ENCODE measurements around the gene GRID2IP.

GRCh38 chr7:6559896-6560295 is 8.6 kb upstream of the GRID2IP start:
- TF ChIP-seq POLR2A (IDR thresholded peaks at IDR 0.05) (no peak), CTCF (IDR thresholded peaks at IDR 0.05) (no peak)

All from testis (tissue), 2 donors.